ENCODE data around the gene ATRN. TPM values are rescaled to one million over a fixed set of nuclear protein-coding genes. Genes with fewer than 3 reads are reported as not detected.

Gene ATRN
- 13.0 and 15.3 TPM in 2 replicates for total RNA-seq

GRCh38 chr20:3470627-3471396, at the start of gene ATRN:
Gene ATRN, plus strand, starts transcription at chr20:3471018. Its CDS starts 90 bp downstream, at chr20:3471108.

GRCh38 chr20:3663031-3663701, 192.3 kb downstream of the ATRN start, which contains the start of gene GFRA4:
Gene GFRA4, minus strand, starts transcription at chr20:3663399. Its CDS starts 0 bp downstream, at chr20:3663399.

GRCh38 chr20:3681931-3682781, 211.3 kb downstream of the ATRN start, which contains the start of gene ADAM33:
Gene ADAM33, minus strand, starts transcription at chr20:3682010. Its CDS starts 6 bp downstream, at chr20:3682004.

Other genes with a start within 250 kb of the ATRN start
- gene SLC4A11, start 231.8 kb upstream of the ATRN start, total RNA-seq: 3.1 TPM in 2 replicates
- gene DNAAF9, start 63.3 kb upstream of the ATRN start, total RNA-seq: 8.1 and 8.3 TPM in 2 replicates
- gene GFRA4, start 192.4 kb downstream of the ATRN start, total RNA-seq: not detected in 2 replicates
- gene ADAM33, start 211.0 kb downstream of the ATRN start, total RNA-seq: not detected in 2 replicates
- gene SIGLEC1, start 241.6 kb downstream of the ATRN start, total RNA-seq: not detected in 2 replicates

Data from mammary microvascular endothelial cell (primary cell).